ENCODE measurements around the gene TNFRSF11A. TPM values are rescaled to one million over a fixed set of nuclear protein-coding genes. Genes with fewer than 3 reads are reported as not detected.

Gene TNFRSF11A
- total RNA-seq, 1 donor from 2014 or later = 1.1 TPM

Other genes starting within 250 kb of the TNFRSF11A start
- 13.5 TPM for gene PIGN, start 138.3 kb upstream of the TNFRSF11A start, total RNA-seq
- gene RELCH, start 138.1 kb upstream of the TNFRSF11A start, total RNA-seq = 11.1 TPM
- 23.9 TPM for gene ZCCHC2, start 197.7 kb downstream of the TNFRSF11A start, total RNA-seq

All from left lobe of liver (tissue), 1 donor.